ENCODE data around the gene ORAI3.

The ORAI3 gene

DNA sequence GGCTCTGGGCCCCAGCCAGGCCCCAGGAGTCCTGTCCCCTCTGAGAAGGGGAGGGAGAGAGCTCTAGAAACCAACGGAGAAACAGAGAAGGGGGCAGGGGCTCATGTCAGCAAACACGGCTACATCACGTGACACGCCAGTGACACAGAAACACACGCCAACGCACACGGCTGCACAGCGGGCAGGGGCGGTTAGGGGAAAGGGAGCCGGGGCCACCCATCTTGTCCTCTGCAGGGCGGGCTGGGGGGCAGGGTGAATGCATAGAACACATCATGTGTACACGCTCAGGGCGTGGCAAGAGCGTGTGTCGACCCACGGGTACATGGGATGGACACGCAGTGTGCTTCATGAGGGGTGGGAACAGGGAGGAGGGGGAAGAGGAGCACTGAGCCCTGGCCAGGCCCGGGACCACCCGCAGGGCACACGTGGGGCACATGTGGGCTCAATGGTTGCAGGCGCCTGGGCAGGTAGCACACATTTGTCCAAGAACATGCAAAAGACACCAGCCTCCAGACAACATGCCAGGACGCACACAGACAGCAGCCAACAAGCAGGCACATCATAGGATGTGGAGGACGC, 40.7 kb downstream of the ORAI3 start:
- H3K27ac ChIP-seq (ENCODE audit: insufficient read depth in 1 of 2, low read depth in 1 of 2, low read length in 2 of 2, poor library complexity in 1 of 2, severe bottlenecking in 2 of 2): no peak overlapping the region
- POLR2A ChIA-PET: no interaction called here
- CTCF ChIA-PET: no interaction called here
- no peak for DNase-seq
- 96% methylated on average over 23 of the region's 23 CpGs for WGBS (ENCODE audit: insufficient coverage)
- no peaks in the 10 kb centered on the region for H3K27me3 ChIP-seq (replicated peaks in 2 of 5; ENCODE audit: control insufficient read depth in 4 of 5, insufficient read depth in 5 of 5, low read length in 4 of 5)
- no peaks in the 10 kb centered on the region for H3K9me3 ChIP-seq (ENCODE audit: control extremely low read depth in 1 of 5, control insufficient read depth in 4 of 5, insufficient read depth in 2 of 5, low read depth in 1 of 5, low read length in 4 of 5)
- H3K4me1 ChIP-seq (ENCODE audit: control extremely low read depth in 1 of 4, control insufficient read depth in 4 of 4, insufficient read depth in 4 of 4, low read length in 3 of 4): peaks cover 0 to 24% (median 20%) of the 10 kb centered on the region in 4 experiments
- H3K36me3 ChIP-seq (ENCODE audit: control insufficient read depth in 4 of 4, insufficient read depth in 4 of 4, low read length in 3 of 4): peaks cover 0 to 13% (median 4%) of the 10 kb centered on the region in 4 experiments
- no peak overlapping the region for H3K4me3 ChIP-seq (ENCODE audit: control insufficient read depth in 1 of 7, extremely low read depth in 1 of 7, insufficient read depth in 4 of 7, low read depth in 2 of 7, low read length in 6 of 7)

DNA sequence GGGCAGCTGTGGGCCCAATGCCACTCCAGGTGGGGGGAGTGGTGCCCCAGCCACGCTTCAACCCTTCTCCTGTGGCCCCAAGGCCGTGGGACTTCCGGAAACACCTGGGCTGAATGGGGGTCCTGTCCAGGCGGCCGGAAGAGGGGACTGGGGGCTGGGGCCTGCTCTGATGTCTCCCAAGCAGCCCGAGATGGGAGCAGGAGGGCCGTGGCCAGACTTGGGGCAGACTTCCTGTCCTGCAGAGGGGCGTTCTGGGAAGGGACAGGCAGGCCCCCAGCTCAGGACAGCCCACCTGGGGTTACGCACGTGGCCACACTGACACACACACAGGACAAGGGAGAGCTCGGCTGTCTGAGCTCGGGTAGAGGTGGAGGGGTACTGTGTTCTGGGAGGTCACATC, 41.2 kb downstream of the ORAI3 start:
- POLR2A ChIA-PET: no interaction called here
- Histone ChIP-seq H3K9me3 (ENCODE audit: control extremely low read depth in 1 of 5, control insufficient read depth in 4 of 5, insufficient read depth in 2 of 5, low read depth in 1 of 5, low read length in 4 of 5) (no peaks in the 10 kb centered on the region), H3K36me3 (ENCODE audit: control insufficient read depth in 4 of 4, insufficient read depth in 4 of 4, low read length in 3 of 4) (peaks cover 0 to 9% (median 4%) of the 10 kb centered on the region in 4 experiments), H3K27me3 (replicated peaks in 2 of 5; ENCODE audit: control insufficient read depth in 4 of 5, insufficient read depth in 5 of 5, low read length in 4 of 5) (no peaks in the 10 kb centered on the region), H3K4me1 (ENCODE audit: control extremely low read depth in 1 of 4, control insufficient read depth in 4 of 4, insufficient read depth in 4 of 4, low read length in 3 of 4) (peaks cover 0 to 19% (median 17%) of the 10 kb centered on the region in 4 experiments), H3K4me3 (ENCODE audit: control insufficient read depth in 1 of 7, extremely low read depth in 1 of 7, insufficient read depth in 4 of 7, low read depth in 2 of 7, low read length in 6 of 7) (no peak overlapping the region), H3K27ac (ENCODE audit: insufficient read depth in 1 of 2, low read depth in 1 of 2, low read length in 2 of 2, poor library complexity in 1 of 2, severe bottlenecking in 2 of 2) (no peak overlapping the region)
- no peak for DNase-seq
- 94% methylated on average over 10 of the region's 12 CpGs for WGBS (ENCODE audit: insufficient coverage)
- CTCF ChIA-PET: no interaction called here

DNA sequence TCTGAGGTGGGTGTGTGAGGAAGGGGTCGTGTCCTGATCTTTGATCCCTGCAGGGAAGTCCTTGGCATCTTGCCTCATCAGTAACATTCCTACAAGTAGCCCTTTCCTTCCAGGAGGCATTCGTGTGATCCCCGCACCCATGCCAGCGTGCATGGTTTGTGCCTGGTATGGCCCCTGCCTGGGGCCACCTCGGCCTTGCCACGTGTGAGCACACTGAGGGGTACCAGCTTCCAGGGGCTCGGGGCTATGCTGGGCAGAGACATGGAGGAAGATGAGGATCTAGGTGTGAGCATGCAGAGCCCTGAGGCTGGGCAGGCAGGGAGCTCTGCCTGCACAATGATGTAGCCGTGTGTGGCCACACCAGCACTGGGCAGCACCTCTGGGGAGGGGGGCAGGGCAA, 42.2 kb downstream of the ORAI3 start:
- ChIA-PET CTCF (no interaction called here), POLR2A (no interaction called here)
- peaks cover 0 to 18% (median 12%) of the 10 kb centered on the region in 4 experiments for H3K4me1 ChIP-seq (ENCODE audit: control extremely low read depth in 1 of 4, control insufficient read depth in 4 of 4, insufficient read depth in 4 of 4, low read length in 3 of 4)
- H3K27me3 ChIP-seq (replicated peaks in 2 of 5; ENCODE audit: control insufficient read depth in 4 of 5, insufficient read depth in 5 of 5, low read length in 4 of 5): no peaks in the 10 kb centered on the region
- no peak overlapping the region for H3K27ac ChIP-seq (ENCODE audit: insufficient read depth in 1 of 2, low read depth in 1 of 2, low read length in 2 of 2, poor library complexity in 1 of 2, severe bottlenecking in 2 of 2)
- 78% methylated on average over 6 of the region's 8 CpGs for WGBS (ENCODE audit: insufficient coverage)
- H3K9me3 ChIP-seq (ENCODE audit: control extremely low read depth in 1 of 5, control insufficient read depth in 4 of 5, insufficient read depth in 2 of 5, low read depth in 1 of 5, low read length in 4 of 5): no peaks in the 10 kb centered on the region
- DNase-seq: no peak
- H3K4me3 ChIP-seq (ENCODE audit: control insufficient read depth in 1 of 7, extremely low read depth in 1 of 7, insufficient read depth in 4 of 7, low read depth in 2 of 7, low read length in 6 of 7): no peak overlapping the region
- peaks cover 0 to 8% (median under 1%) of the 10 kb centered on the region in 4 experiments for H3K36me3 ChIP-seq (ENCODE audit: control insufficient read depth in 4 of 4, insufficient read depth in 4 of 4, low read length in 3 of 4)

DNA sequence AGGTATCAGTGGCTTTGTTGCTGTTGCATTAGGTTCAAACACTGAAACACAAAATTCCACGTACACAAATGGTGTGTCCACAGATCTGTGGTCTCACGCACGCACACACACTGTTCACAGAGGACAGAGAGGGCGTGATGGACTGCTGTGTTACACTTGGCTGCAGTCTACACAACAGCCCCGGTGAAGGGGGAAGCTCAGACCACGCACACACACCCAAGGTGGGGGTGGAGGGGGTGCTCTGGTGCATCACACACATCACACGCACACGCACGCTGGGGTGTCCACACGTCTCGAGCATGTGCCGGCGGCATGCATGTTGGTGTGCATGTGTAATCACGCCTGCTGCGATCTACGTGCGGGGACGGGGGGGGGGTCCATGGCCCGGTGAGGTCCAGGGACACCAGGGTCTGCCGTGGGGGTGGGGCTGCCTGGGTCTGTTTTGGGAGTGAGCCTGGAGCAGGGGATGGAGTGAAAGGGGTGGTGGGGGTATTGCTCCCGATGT, 43.5 kb downstream of the ORAI3 start:
- H3K4me1 ChIP-seq (ENCODE audit: control extremely low read depth in 1 of 4, control insufficient read depth in 4 of 4, insufficient read depth in 4 of 4, low read length in 3 of 4): peaks cover 0 to 28% (median 21%) of the 10 kb centered on the region in 4 experiments
- H3K27ac ChIP-seq (ENCODE audit: insufficient read depth in 1 of 2, low read depth in 1 of 2, low read length in 2 of 2, poor library complexity in 1 of 2, severe bottlenecking in 2 of 2): no peak overlapping the region
- CTCF ChIA-PET: interaction anchor here (1.2 kb wide), 1 partner anchor 13 kb away, joined by 3 read pairs; no protein-coding TSS in a partner anchor
- H3K36me3 ChIP-seq (ENCODE audit: control insufficient read depth in 4 of 4, insufficient read depth in 4 of 4, low read length in 3 of 4): peaks cover 0 to 5% (median 0%) of the 10 kb centered on the region in 4 experiments
- peak in 1 of 3 donors; percentile 49 for DNase-seq
- 83% methylated on average over 6 of the region's 21 CpGs for WGBS (ENCODE audit: insufficient coverage)
- POLR2A ChIA-PET: no interaction called here
- H3K9me3 ChIP-seq (ENCODE audit: control extremely low read depth in 1 of 5, control insufficient read depth in 4 of 5, insufficient read depth in 2 of 5, low read depth in 1 of 5, low read length in 4 of 5): no peaks in the 10 kb centered on the region
- H3K27me3 ChIP-seq (replicated peaks in 2 of 5; ENCODE audit: control insufficient read depth in 4 of 5, insufficient read depth in 5 of 5, low read length in 4 of 5): no peaks in the 10 kb centered on the region
- H3K4me3 ChIP-seq (ENCODE audit: control insufficient read depth in 1 of 7, extremely low read depth in 1 of 7, insufficient read depth in 4 of 7, low read depth in 2 of 7, low read length in 6 of 7): no peak overlapping the region

DNA sequence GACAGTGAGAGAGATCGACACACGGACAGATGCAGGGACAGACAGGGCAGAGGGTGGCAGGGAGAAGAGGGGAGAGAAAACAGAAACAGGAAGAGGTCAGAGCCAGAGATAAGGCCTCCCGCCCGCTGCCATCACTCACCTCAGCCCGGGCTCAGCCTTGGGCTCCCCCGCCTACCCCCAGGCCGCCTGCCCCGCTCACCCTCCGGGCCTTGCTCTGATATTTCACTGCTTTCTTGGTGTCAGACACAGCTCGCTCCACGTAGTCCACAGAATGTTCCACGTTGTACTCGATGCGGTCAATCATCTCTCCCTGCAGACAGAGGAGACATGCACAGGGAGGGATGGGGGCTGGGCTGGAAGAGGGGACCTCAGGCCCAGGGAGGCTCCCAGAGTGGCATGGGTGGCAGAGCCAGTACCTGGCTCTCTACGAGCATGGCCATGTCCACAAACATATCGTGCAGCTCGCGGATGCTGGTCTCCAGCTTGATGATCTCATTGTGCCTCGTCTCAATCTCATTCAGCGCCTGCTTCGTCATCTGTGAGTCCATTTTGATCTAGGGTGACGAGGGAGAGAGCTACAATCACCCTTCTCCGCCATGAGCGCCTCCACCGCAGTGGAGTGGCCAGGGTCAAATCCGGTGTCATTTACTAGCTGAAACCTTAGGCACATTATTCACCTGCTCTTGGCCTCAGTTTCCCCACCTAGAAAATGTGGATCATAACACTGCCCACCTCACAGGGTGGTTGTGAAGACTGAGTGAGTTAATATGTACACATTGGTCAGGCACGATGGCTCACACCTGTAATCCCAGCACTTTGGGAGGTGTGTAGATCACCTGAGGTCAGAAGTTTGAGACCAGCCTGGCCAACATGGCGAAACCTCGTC, 44.3 kb downstream of the ORAI3 start:
- ChIA-PET POLR2A (no interaction called here), CTCF (interaction anchor here (0.7 to 1.2 kb wide), 6 partner anchors 8 to 35 kb away, joined by 3 to 4 read pairs (median 3); partner anchors contain the start of gene HSD3B7)
- H3K4me1 ChIP-seq (ENCODE audit: control extremely low read depth in 1 of 4, control insufficient read depth in 4 of 4, insufficient read depth in 4 of 4, low read length in 3 of 4): peaks cover 0 to 33% (median 25%) of the 10 kb centered on the region in 4 experiments
- peak overlapping the region in 1 of 2 experiments; percentile 47 for H3K27ac ChIP-seq (ENCODE audit: insufficient read depth in 1 of 2, low read depth in 1 of 2, low read length in 2 of 2, poor library complexity in 1 of 2, severe bottlenecking in 2 of 2)
- WGBS (ENCODE audit: insufficient coverage): 64% methylated on average over 25 of the region's 29 CpGs
- DNase-seq: peak in 2 of 3 donors; percentile 48 to 56
- H3K27me3 ChIP-seq (replicated peaks in 2 of 5; ENCODE audit: control insufficient read depth in 4 of 5, insufficient read depth in 5 of 5, low read length in 4 of 5): peaks cover 0 to 6% (median 0%) of the 10 kb centered on the region in 5 experiments
- H3K4me3 ChIP-seq (ENCODE audit: control insufficient read depth in 1 of 7, extremely low read depth in 1 of 7, insufficient read depth in 4 of 7, low read depth in 2 of 7, low read length in 6 of 7): no peak overlapping the region
- no peaks in the 10 kb centered on the region for H3K36me3 ChIP-seq (ENCODE audit: control insufficient read depth in 4 of 4, insufficient read depth in 4 of 4, low read length in 3 of 4)
- no peaks in the 10 kb centered on the region for H3K9me3 ChIP-seq (ENCODE audit: control extremely low read depth in 1 of 5, control insufficient read depth in 4 of 5, insufficient read depth in 2 of 5, low read depth in 1 of 5, low read length in 4 of 5)

DNA sequence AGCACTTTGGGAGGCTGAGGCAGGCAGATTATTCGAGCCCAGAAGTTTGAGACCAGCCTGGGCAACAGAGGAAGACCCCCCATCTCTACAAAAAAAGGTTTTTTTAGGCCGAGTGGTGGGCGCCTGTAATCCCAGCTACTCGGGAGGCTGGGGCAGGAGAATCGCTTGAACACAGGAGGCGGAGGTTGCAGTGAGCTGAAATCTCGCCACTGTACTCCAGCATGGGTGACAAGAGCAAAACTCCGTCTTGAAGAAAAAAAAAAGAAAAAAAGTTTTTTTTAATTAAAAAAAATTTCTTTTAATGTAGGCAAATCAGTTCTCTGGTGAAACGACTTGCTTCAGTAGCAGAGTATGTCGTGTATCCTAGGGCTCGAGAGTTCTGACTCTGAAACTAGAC, 47.1 kb downstream of the ORAI3 start:
- 96% methylated on average over 9 of the region's 11 CpGs for WGBS (ENCODE audit: insufficient coverage)
- no peak for DNase-seq
- Histone ChIP-seq H3K36me3 (ENCODE audit: control insufficient read depth in 4 of 4, insufficient read depth in 4 of 4, low read length in 3 of 4) (no peaks in the 10 kb centered on the region), H3K4me1 (ENCODE audit: control extremely low read depth in 1 of 4, control insufficient read depth in 4 of 4, insufficient read depth in 4 of 4, low read length in 3 of 4) (peaks cover 0 to 33% (median 25%) of the 10 kb centered on the region in 4 experiments), H3K27ac (ENCODE audit: insufficient read depth in 1 of 2, low read depth in 1 of 2, low read length in 2 of 2, poor library complexity in 1 of 2, severe bottlenecking in 2 of 2) (no peak overlapping the region), H3K27me3 (replicated peaks in 2 of 5; ENCODE audit: control insufficient read depth in 4 of 5, insufficient read depth in 5 of 5, low read length in 4 of 5) (peaks cover 0 to 15% (median 0%) of the 10 kb centered on the region in 5 experiments), H3K4me3 (ENCODE audit: control insufficient read depth in 1 of 7, extremely low read depth in 1 of 7, insufficient read depth in 4 of 7, low read depth in 2 of 7, low read length in 6 of 7) (no peak overlapping the region), H3K9me3 (ENCODE audit: control extremely low read depth in 1 of 5, control insufficient read depth in 4 of 5, insufficient read depth in 2 of 5, low read depth in 1 of 5, low read length in 4 of 5) (no peaks in the 10 kb centered on the region)
- ChIA-PET CTCF (interaction anchor here (1.3 kb wide), 1 partner anchor 11 kb away, joined by 5 read pairs; the partner anchor contains the start of gene HSD3B7), POLR2A (no interaction called here)

Data from common myeloid progenitor, CD34-positive (primary cell).